Measurements from ENCODE around the gene BCL2L13.
"Not testable (repeated sequence)": the region's sequence is repeated elsewhere in the genome, so short reads cannot be mapped to it uniquely, and the experiment has no call there.

BCL2L13 gene

GRCh38 chr22:17638432-17639246, at the start of gene BCL2L13:
Gene BCL2L13, plus strand, starts transcription at chr22:17638757. Its CDS starts 16,955 bp downstream, at chr22:17655712.
- peak; percentile 96 for DNase-seq

GRCh38 chr22:17589810-17590375, 48.7 kb upstream of the BCL2L13 start:
- DNase-seq: no peak

- no peak for DNase-seq
Observed at GRCh38 chr22:17590586-17590985, 48.0 kb upstream of the BCL2L13 start.

- no peak for DNase-seq
Observed at GRCh38 chr22:17592201-17592600, 46.4 kb upstream of the BCL2L13 start.

- no peak for DNase-seq
Observed at GRCh38 chr22:17596226-17596625, 42.3 kb upstream of the BCL2L13 start.

GRCh38 chr22:17597217-17597616, 41.3 kb upstream of the BCL2L13 start:
- no peak for DNase-seq

- DNase-seq: no peak
Observed at GRCh38 chr22:17598318-17598717, 40.2 kb upstream of the BCL2L13 start.

- no peak for DNase-seq
Observed at GRCh38 chr22:17601031-17601430, 37.5 kb upstream of the BCL2L13 start.

GRCh38 chr22:17603668-17604067, 34.9 kb upstream of the BCL2L13 start:
- no peak for DNase-seq

- no peak for DNase-seq
Observed at GRCh38 chr22:17606496-17606895, 32.1 kb upstream of the BCL2L13 start.

GRCh38 chr22:17607891-17608521, 30.6 kb upstream of the BCL2L13 start:
- DNase-seq: no peak

- DNase-seq: no peak
Observed at GRCh38 chr22:17612057-17612456, 26.5 kb upstream of the BCL2L13 start.

GRCh38 chr22:17613280-17613679, 25.3 kb upstream of the BCL2L13 start:
- no peak for DNase-seq

- DNase-seq: no peak
Observed at GRCh38 chr22:17627961-17628405, 10.6 kb upstream of the BCL2L13 start.

GRCh38 chr22:17628406-17629172, 10.0 kb upstream of the BCL2L13 start, which contains the start of gene ATP6V1E1:
Gene ATP6V1E1, minus strand, starts transcription at chr22:17628749. Its CDS starts 114 bp downstream, at chr22:17628635.
- peak; percentile 99 for DNase-seq

GRCh38 chr22:17629173-17629489, 9.4 kb upstream of the BCL2L13 start:
- DNase-seq: no peak

- no peak for DNase-seq
Observed at GRCh38 chr22:17629641-17630040, 8.9 kb upstream of the BCL2L13 start.

- DNase-seq: no peak
Observed at GRCh38 chr22:17631076-17631565, 7.4 kb upstream of the BCL2L13 start.

GRCh38 chr22:17633217-17633997, 5.2 kb upstream of the BCL2L13 start:
- no peak for DNase-seq

- DNase-seq: no peak
Observed at GRCh38 chr22:17633998-17634323, 4.6 kb upstream of the BCL2L13 start.

GRCh38 chr22:17634696-17635095, 3.9 kb upstream of the BCL2L13 start:
- DNase-seq: no peak

GRCh38 chr22:17636850-17637249, 1.7 kb upstream of the BCL2L13 start:
- DNase-seq: not testable (repeated sequence)
